Adrenal gland (tissue), 5 donors: ENCODE data around the gene ATP5F1C.

Source experiments
- POLR2A ChIP-seq, 2 donors: fragments of 450-650 bp; IDR thresholded peaks; one replicate each; pipeline ENCODE4 v1.6.1; 2017; ENCODE audit warnings: antibody characterized with exemption in 2 of 2, mild to moderate bottlenecking in 2 of 2, moderate library complexity in 1 of 2
- TF ChIP-seq, protein P1 (sequence below), 6 experiments: fragments of 450-650 bp in 4 of 6; fragments of 200-600 bp in 2 of 6; sonication (generic) in 1 of 6; IDR thresholded peaks; 1 replicate in 5 of 6; 2 replicates in 1 of 6; pipeline versions ENCODE4 v1.5.1 to v1.8.0; 2016 to 2021; ENCODE audit warnings: antibody characterized with exemption in 6 of 6, mild to moderate bottlenecking in 2 of 6, moderate library complexity in 1 of 6
- donor health status: DM: no; HTN: no; CAD: no.

- TF ChIP-seq POLR2A (IDR thresholded peaks at IDR 0.05): no peak
- TF ChIP-seq, protein P1, sequence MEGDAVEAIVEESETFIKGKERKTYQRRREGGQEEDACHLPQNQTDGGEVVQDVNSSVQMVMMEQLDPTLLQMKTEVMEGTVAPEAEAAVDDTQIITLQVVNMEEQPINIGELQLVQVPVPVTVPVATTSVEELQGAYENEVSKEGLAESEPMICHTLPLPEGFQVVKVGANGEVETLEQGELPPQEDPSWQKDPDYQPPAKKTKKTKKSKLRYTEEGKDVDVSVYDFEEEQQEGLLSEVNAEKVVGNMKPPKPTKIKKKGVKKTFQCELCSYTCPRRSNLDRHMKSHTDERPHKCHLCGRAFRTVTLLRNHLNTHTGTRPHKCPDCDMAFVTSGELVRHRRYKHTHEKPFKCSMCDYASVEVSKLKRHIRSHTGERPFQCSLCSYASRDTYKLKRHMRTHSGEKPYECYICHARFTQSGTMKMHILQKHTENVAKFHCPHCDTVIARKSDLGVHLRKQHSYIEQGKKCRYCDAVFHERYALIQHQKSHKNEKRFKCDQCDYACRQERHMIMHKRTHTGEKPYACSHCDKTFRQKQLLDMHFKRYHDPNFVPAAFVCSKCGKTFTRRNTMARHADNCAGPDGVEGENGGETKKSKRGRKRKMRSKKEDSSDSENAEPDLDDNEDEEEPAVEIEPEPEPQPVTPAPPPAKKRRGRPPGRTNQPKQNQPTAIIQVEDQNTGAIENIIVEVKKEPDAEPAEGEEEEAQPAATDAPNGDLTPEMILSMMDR (IDR thresholded peaks at IDR 0.05): no peak
These were observed 21.7 kb upstream of the ATP5F1C start for GRCh38 chr10:7766241-7766640.
